Fibroblast of lung (primary cell): Measurements from ENCODE around the gene CDH5.

Experiments
- CTCF ChIP-seq, 2 donors: IDR thresholded peaks in 1 of 2; conservative IDR thresholded peaks in 1 of 2; 1 replicate in 1 of 2; 2 replicates in 1 of 2; pipeline ENCODE4 v1.5.1; 2011 to 2012; ENCODE audit warnings: low read length in 2 of 2, control low read depth in 1 of 2, inconsistent platforms in 1 of 2, low read depth in 1 of 2, mild to moderate bottlenecking in 1 of 2
- EZH2 ChIP-seq: IDR thresholded peaks from 2 replicates; pipeline ENCODE4 v1.5.1; 2012; ENCODE audit warnings: low read length, control low read depth, mild to moderate bottlenecking; ENCODE audit errors: missing control alignments

- TF ChIP-seq CTCF (conservative IDR thresholded peaks at IDR 0.05 in 1 of 2, IDR thresholded peaks at IDR 0.05 in 1 of 2; ENCODE audit: low read depth in 1 of 2, low read length in 2 of 2) (no peak), EZH2 (no peak)
Observed at GRCh38 chr16:66372898-66373155, 6.3 kb downstream of the CDH5 start.
